WTC11 (cell line): ENCODE measurements around the gene RGS13.

Source experiments
- ATF3 ChIP-seq: sonication (generic); formaldehyde crosslinking; conservative IDR thresholded peaks from 2 replicates; pipeline ENCODE4 v1.8.1; 2022; ENCODE audit warnings: mild to moderate bottlenecking, missing genetic modification reagents
- ATF6 ChIP-seq: sonication (generic); formaldehyde crosslinking; IDR thresholded peaks from 2 replicates; pipeline ENCODE4 v1.8.1; 2023; ENCODE audit warnings: mild to moderate bottlenecking, missing genetic modification reagents
- CTCF ChIP-seq: fragments of 200-600 bp; IDR thresholded peaks from 2 replicates; pipeline ENCODE4 v1.8.0; 2022; ENCODE audit warnings: antibody characterized with exemption
- E2F1 ChIP-seq: sonication (generic); formaldehyde crosslinking; IDR thresholded peaks from 2 replicates; pipeline ENCODE4 v1.8.0; 2022; ENCODE audit warnings: mild to moderate bottlenecking, missing genetic modification reagents
- ELF4 ChIP-seq: sonication (generic); formaldehyde crosslinking; IDR thresholded peaks from 2 replicates; pipeline ENCODE4 v1.8.1; 2022; ENCODE audit warnings: low read depth, mild to moderate bottlenecking, moderate library complexity, missing genetic modification reagents
- GABPB1 ChIP-seq: sonication (generic); formaldehyde crosslinking; IDR thresholded peaks from 2 replicates; pipeline ENCODE4 v1.8.1; 2023; ENCODE audit warnings: mild to moderate bottlenecking, missing genetic modification reagents
- IRF1 ChIP-seq: sonication (generic); formaldehyde crosslinking; IDR thresholded peaks from 2 replicates; pipeline ENCODE4 v1.8.0; 2023; ENCODE audit warnings: missing genetic modification reagents
- JUN ChIP-seq: sonication (generic); formaldehyde crosslinking; IDR thresholded peaks from 2 replicates; pipeline ENCODE4 v1.8.0; 2023; ENCODE audit warnings: mild to moderate bottlenecking, missing genetic modification reagents
- MAX ChIP-seq: sonication (generic); formaldehyde crosslinking; IDR thresholded peaks from 2 replicates; pipeline ENCODE4 v1.8.0; 2022; ENCODE audit warnings: mild to moderate bottlenecking, missing genetic modification reagents
- RORB ChIP-seq: fragments of 250-450 bp; sonication (Bioruptor Pico); IDR thresholded peaks from 2 replicates; pipeline ENCODE4 v1.9.0; 2021; ENCODE audit warnings: mild to moderate bottlenecking
- ZNF423 ChIP-seq: fragments of 250-450 bp; sonication (Bioruptor Pico); IDR thresholded peaks from 2 replicates; pipeline ENCODE4 v2.1.2; 2022; ENCODE audit warnings: mild to moderate bottlenecking, moderate library complexity
- ZSCAN18 ChIP-seq: fragments of 250-450 bp; sonication (Bioruptor Pico); IDR thresholded peaks from 2 replicates; pipeline ENCODE4 v2.1.2; 2022; ENCODE audit warnings: mild to moderate bottlenecking, moderate library complexity

- TF ChIP-seq CTCF (no peak), GABPB1 (CRISPR knock-in tag) (no peak), IRF1 (CRISPR knock-in tag) (no peak), ATF6 (no peak), JUN (no peak), MAX (CRISPR knock-in tag) (no peak), RORB (CRISPR knock-in tag) (no peak), ZSCAN18 (CRISPR knock-in tag) (no peak), ATF3 (CRISPR knock-in tag) (no peak), ELF4 (CRISPR knock-in tag) (no peak), ZNF423 (CRISPR knock-in tag) (no peak), E2F1 (CRISPR knock-in tag) (no peak)
These were observed 72.1 kb downstream of the RGS13 start for GRCh38 chr1:192707978-192708547.
